WTC11 (cell line): Measurements from ENCODE around the gene SNRPF. TPM values are rescaled to one million over a fixed set of nuclear protein-coding genes. Genes with fewer than 3 reads are reported as not detected.

Source experiments
- ATAC-seq: fragments of 200-7000 bp; cut with Tn5 transposase; 2 replicates; pipeline ENCODE4 v1.10.0; 2021; ENCODE audit warnings: mild to moderate bottlenecking, moderate library complexity
- CTCF ChIA-PET: fragments of 300-600 bp; sonication (Branson Sonifier 250); formaldehyde crosslinking; loops from one replicate; lab custom pipeline; 2021; ENCODE audit warnings: antibody characterized with exemption; lab: Charles Lee
- POLR2A ChIA-PET: fragments of 350-600 bp; sonication (Branson Sonifier 250); formaldehyde crosslinking; loops from one replicate; lab custom pipeline; 2021; ENCODE audit warnings: antibody characterized with exemption; lab: Charles Lee
- DNase-seq: peaks from one replicate; pipeline ENCODE4 v3.0.0; 2021; ENCODE audit warnings: low spot score
- H3K27ac Mint-ChIP-seq: 2 replicates; pipeline ENCODE4 v1.8.0; 2021; ENCODE audit warnings: mixed read lengths
- H3K27me3 Mint-ChIP-seq: 2 replicates; pipeline ENCODE4 v1.8.0; 2021; ENCODE audit warnings: low read depth, mild to moderate bottlenecking, moderate library complexity, mixed read lengths
- H3K36me3 Mint-ChIP-seq: 2 replicates; pipeline ENCODE4 v1.8.0; 2021; ENCODE audit warnings: mixed read lengths
- H3K4me1 Mint-ChIP-seq: 2 replicates; pipeline ENCODE4 v1.8.0; 2022; ENCODE audit warnings: mixed read lengths
- H3K4me3 Mint-ChIP-seq: 2 replicates; pipeline ENCODE4 v1.8.0; 2021; ENCODE audit warnings: mild to moderate bottlenecking, moderate library complexity, mixed read lengths
- H3K9me3 Mint-ChIP-seq: 2 replicates; pipeline ENCODE4 v1.8.0; 2021; ENCODE audit warnings: mixed read lengths
- AFF4 ChIP-seq: sonication (generic); formaldehyde crosslinking; IDR thresholded peaks from 2 replicates; pipeline ENCODE4 v1.8.1; 2023; ENCODE audit warnings: mild to moderate bottlenecking, missing genetic modification reagents, borderline replicate concordance
- AR ChIP-seq: fragments of 250-450 bp; sonication (Bioruptor Pico); IDR thresholded peaks from 2 replicates; pipeline ENCODE4 v1.9.0; 2021; ENCODE audit warnings: mild to moderate bottlenecking
- ATF1 ChIP-seq: sonication (generic); formaldehyde crosslinking; IDR thresholded peaks from 2 replicates; pipeline ENCODE4 v1.8.1; 2023; ENCODE audit warnings: mild to moderate bottlenecking, moderate library complexity, missing genetic modification reagents
- HMGA2 ChIP-seq: fragments of 250-450 bp; sonication (Bioruptor Pico); IDR thresholded peaks from 2 replicates; pipeline ENCODE4 v1.4.0; 2021; ENCODE audit warnings: mild to moderate bottlenecking, moderate library complexity
- MYBL2 ChIP-seq: sonication (generic); formaldehyde crosslinking; IDR thresholded peaks from 2 replicates; pipeline ENCODE4 v1.8.1; 2023; ENCODE audit warnings: mild to moderate bottlenecking, moderate library complexity, missing genetic modification reagents
- RORB ChIP-seq: fragments of 250-450 bp; sonication (Bioruptor Pico); IDR thresholded peaks from 2 replicates; pipeline ENCODE4 v1.9.0; 2021; ENCODE audit warnings: mild to moderate bottlenecking
- USF2 ChIP-seq: sonication (generic); formaldehyde crosslinking; IDR thresholded peaks from 2 replicates; pipeline ENCODE4 v1.8.1; 2023; ENCODE audit warnings: mild to moderate bottlenecking, missing genetic modification reagents, moderate library complexity
- ZBTB43 ChIP-seq: sonication (generic); formaldehyde crosslinking; IDR thresholded peaks from 2 replicates; pipeline ENCODE4 v1.8.1; 2023; ENCODE audit warnings: mild to moderate bottlenecking, missing genetic modification reagents
- ZNF232 ChIP-seq: sonication (generic); formaldehyde crosslinking; IDR thresholded peaks from 2 replicates; pipeline ENCODE4 v1.8.0; 2022; ENCODE audit warnings: mild to moderate bottlenecking, missing genetic modification reagents
- total RNA-seq: library from RNA; stranded (reverse); gene quantifications from 3 replicates; pipeline ENCODE4 v1.2.3, GENCODE V29; 2021
- TF ChIP-seq, protein P1 (sequence below): sonication (generic); formaldehyde crosslinking; IDR thresholded peaks from 2 replicates; pipeline ENCODE4 v1.8.1; 2022; ENCODE audit warnings: low read depth, missing genetic modification reagents, borderline replicate concordance
- TF ChIP-seq, protein P2 (sequence below): sonication (generic); formaldehyde crosslinking; IDR thresholded peaks from 2 replicates; pipeline ENCODE4 v1.8.1; 2023; ENCODE audit warnings: mild to moderate bottlenecking, moderate library complexity, missing genetic modification reagents

The SNRPF gene
- total RNA-seq, 1 experiment from 2014 or later: 75.8 TPM

- ChIA-PET POLR2A (no interaction called here), CTCF (no interaction called here)
- Mint-ChIP-seq H3K27ac (no peak overlapping the region), H3K9me3 (no peaks in the 10 kb centered on the region), H3K4me3 (no peak overlapping the region), H3K27me3 (peaks cover 2% of the 10 kb centered on the region; the same call in 1 of the 2 replicates), H3K36me3 (no peaks in the 10 kb centered on the region), H3K4me1 (peaks cover 13% of the 10 kb centered on the region)
- DNase-seq (no peak), ATAC-seq (no peak)
- TF ChIP-seq, protein P1, sequence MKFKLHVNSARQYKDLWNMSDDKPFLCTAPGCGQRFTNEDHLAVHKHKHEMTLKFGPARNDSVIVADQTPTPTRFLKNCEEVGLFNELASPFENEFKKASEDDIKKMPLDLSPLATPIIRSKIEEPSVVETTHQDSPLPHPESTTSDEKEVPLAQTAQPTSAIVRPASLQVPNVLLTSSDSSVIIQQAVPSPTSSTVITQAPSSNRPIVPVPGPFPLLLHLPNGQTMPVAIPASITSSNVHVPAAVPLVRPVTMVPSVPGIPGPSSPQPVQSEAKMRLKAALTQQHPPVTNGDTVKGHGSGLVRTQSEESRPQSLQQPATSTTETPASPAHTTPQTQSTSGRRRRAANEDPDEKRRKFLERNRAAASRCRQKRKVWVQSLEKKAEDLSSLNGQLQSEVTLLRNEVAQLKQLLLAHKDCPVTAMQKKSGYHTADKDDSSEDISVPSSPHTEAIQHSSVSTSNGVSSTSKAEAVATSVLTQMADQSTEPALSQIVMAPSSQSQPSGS (CRISPR knock-in tag): no peak
Measured at GRCh38 chr12:95829395-95829794, 29.4 kb upstream of the SNRPF start.

- ChIA-PET POLR2A (no interaction called here), CTCF (interaction anchor here (0.7 kb wide), 1 partner anchor 12 kb away, joined by 3 read pairs; no protein-coding TSS in a partner anchor)
- H3K27ac Mint-ChIP-seq: no peak overlapping the region
- peaks cover 2% of the 10 kb centered on the region; the same call in 1 of the 2 replicates for H3K27me3 Mint-ChIP-seq
- no peaks in the 10 kb centered on the region for H3K9me3 Mint-ChIP-seq
- H3K4me1 Mint-ChIP-seq: peaks cover 13% of the 10 kb centered on the region
- TF ChIP-seq HMGA2 (CRISPR knock-in tag): no peak
- TF ChIP-seq ZNF232: no peak
- TF ChIP-seq AR (CRISPR knock-in tag): no peak
- no peak for TF ChIP-seq USF2
- no peak for TF ChIP-seq RORB (CRISPR knock-in tag)
- TF ChIP-seq AFF4: no peak
- TF ChIP-seq, protein P2, sequence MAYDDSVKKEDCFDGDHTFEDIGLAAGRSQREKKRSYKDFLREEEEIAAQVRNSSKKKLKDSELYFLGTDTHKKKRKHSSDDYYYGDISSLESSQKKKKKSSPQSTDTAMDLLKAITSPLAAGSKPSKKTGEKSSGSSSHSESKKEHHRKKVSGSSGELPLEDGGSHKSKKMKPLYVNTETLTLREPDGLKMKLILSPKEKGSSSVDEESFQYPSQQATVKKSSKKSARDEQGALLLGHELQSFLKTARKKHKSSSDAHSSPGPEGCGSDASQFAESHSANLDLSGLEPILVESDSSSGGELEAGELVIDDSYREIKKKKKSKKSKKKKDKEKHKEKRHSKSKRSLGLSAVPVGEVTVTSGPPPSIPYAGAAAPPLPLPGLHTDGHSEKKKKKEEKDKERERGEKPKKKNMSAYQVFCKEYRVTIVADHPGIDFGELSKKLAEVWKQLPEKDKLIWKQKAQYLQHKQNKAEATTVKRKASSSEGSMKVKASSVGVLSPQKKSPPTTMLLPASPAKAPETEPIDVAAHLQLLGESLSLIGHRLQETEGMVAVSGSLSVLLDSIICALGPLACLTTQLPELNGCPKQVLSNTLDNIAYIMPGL (CRISPR knock-in tag): no peak
- no peak for TF ChIP-seq MYBL2 (CRISPR knock-in tag)
- no peak for TF ChIP-seq ATF1 (CRISPR knock-in tag)
- no peak for TF ChIP-seq ZBTB43
- ATAC-seq (no peak), DNase-seq (no peak)
- H3K4me3 Mint-ChIP-seq: no peak overlapping the region
- H3K36me3 Mint-ChIP-seq: no peaks in the 10 kb centered on the region
Measured at GRCh38 chr12:95830335-95831089, 28.2 kb upstream of the SNRPF start.
